Astrocyte of the hippocampus (primary cell): ENCODE data around the gene AOAH.

Experiments used
- DNase-seq: peaks from one replicate; pipeline ENCODE4 v3.0.0; 2011; ENCODE audit warnings: low read depth, low spot score

AOAH gene

GRCh38 chr7:36563706-36564327, 160.5 kb downstream of the AOAH start:
- DNase-seq = peak; percentile 31

GRCh38 chr7:36562121-36562520, 162.2 kb downstream of the AOAH start:
- no peak for DNase-seq

- DNase-seq = no peak
Measured at GRCh38 chr7:36549029-36549428, 175.3 kb downstream of the AOAH start.

GRCh38 chr7:36547416-36547815, 176.9 kb downstream of the AOAH start:
- no peak for DNase-seq

- no peak for DNase-seq
Measured at GRCh38 chr7:36546331-36546730, 178.0 kb downstream of the AOAH start.

GRCh38 chr7:36545291-36545690, 179.0 kb downstream of the AOAH start:
- no peak for DNase-seq

- DNase-seq = no peak
Measured at GRCh38 chr7:36538126-36538525, 186.2 kb downstream of the AOAH start.

GRCh38 chr7:36535866-36536664, 188.2 kb downstream of the AOAH start:
- peak; percentile 82 for DNase-seq

GRCh38 chr7:36533717-36534116, 190.6 kb downstream of the AOAH start:
- no peak for DNase-seq

- no peak for DNase-seq
Measured at GRCh38 chr7:36532981-36533499, 191.3 kb downstream of the AOAH start.

GRCh38 chr7:36531951-36532350, 192.3 kb downstream of the AOAH start:
- DNase-seq = no peak

GRCh38 chr7:36530456-36530855, 193.8 kb downstream of the AOAH start:
- DNase-seq = no peak

- no peak for DNase-seq
Measured at GRCh38 chr7:36527549-36527913, 196.8 kb downstream of the AOAH start.

- DNase-seq = peak; percentile 73
Measured at GRCh38 chr7:36526863-36527548, 197.3 kb downstream of the AOAH start.

GRCh38 chr7:36523371-36524101, 200.8 kb downstream of the AOAH start:
- DNase-seq = no peak

- DNase-seq = no peak
Measured at GRCh38 chr7:36522453-36523007, 201.8 kb downstream of the AOAH start.

- DNase-seq = no peak
Measured at GRCh38 chr7:36521911-36522310, 202.4 kb downstream of the AOAH start.

GRCh38 chr7:36521133-36521532, 203.2 kb downstream of the AOAH start:
- no peak for DNase-seq

- DNase-seq = no peak
Measured at GRCh38 chr7:36515847-36516246, 208.4 kb downstream of the AOAH start.

- DNase-seq = no peak
Measured at GRCh38 chr7:36514289-36515243, 209.7 kb downstream of the AOAH start.
